Medulla oblongata (tissue), 1 donor: ENCODE results near the gene SDF4.

Experiments
- DNase-seq: peaks from one replicate; pipeline ENCODE4 v3.0.0-alpha.2; 2015; ENCODE audit errors: extremely low spot score

Gene SDF4, protein sequence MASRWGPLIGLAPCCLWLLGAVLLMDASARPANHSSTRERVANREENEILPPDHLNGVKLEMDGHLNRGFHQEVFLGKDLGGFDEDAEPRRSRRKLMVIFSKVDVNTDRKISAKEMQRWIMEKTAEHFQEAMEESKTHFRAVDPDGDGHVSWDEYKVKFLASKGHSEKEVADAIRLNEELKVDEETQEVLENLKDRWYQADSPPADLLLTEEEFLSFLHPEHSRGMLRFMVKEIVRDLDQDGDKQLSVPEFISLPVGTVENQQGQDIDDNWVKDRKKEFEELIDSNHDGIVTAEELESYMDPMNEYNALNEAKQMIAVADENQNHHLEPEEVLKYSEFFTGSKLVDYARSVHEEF

DNA sequence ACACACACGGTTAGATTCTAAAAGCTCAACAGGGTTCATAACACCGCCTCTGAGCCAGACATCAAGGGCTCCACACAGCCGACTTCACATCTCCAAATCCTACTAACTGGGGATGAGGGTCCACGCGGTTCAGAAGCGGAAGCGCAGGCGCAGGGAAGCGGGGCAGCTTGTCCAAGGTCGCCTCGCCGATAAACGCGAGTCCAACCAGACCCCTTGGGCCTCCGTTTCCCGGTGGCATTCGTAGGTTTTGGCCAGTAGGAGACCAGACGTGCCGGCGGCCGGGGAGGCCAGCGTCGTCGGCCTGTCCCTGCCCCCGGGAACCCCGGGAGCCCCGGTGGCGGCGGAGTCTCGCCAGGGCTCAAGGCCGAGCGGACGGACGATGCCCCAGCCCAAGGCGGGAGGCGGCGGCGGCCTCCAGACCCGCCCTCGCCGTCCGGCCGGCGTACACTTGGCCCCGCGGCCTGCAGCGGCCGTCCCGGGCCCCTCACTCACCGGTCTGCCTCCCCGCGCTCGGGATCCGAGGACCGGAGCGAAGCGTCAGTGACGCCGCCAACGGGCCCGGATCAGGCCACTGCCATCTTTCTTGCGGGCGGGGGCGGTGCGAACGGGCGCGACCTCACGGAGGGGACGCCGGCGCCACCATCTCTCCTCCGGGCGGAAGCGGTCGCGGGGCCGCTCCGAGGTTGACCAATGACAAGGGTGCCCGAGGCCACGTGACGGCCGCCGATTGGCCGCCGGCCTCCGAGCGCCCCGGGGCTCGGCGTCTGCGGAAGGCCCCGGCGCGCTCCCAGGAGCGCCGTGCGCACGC is at the start of gene SDF4:
Gene SDF4 (minus strand): TSS at position 602 of the 808 bp plus-strand sequence. CDS start 3,229 bp downstream, outside the sequence.
- DNase-seq: peak; percentile 97

DNA sequence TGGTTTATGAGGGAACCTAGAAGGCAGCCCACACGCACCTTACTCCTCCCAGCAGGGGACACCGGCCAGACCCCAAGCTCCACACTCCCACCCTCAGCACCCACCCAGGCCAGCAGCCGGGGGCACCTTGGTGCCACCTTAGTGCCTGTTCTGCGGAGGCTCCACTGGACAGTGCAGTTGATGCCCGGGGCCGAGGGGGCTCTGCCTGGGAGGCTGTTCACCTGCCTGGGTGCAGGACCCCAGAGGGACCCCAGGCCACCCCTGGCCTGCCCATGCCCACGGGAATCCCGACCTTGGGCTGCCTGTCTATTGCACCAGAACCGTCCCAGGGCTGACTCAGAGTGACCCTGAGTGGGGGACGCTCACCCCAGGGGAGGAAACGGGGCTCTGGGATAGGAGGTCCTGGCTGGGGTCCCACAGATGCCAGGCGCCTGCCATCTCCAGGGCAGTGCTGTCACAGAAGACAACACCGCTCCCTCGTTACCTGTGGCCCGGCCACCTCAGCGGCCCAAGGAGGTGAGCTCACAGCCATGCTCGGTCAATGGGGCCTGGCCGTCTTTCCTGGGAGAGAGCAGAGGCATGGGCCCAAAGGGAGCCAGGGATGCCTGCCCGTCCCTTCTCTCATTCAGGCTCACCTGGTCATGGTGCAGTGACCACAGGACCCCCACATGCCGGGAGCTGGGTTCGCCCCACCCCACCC is 49.1 kb upstream of the SDF4 start:
- no peak for DNase-seq

DNA sequence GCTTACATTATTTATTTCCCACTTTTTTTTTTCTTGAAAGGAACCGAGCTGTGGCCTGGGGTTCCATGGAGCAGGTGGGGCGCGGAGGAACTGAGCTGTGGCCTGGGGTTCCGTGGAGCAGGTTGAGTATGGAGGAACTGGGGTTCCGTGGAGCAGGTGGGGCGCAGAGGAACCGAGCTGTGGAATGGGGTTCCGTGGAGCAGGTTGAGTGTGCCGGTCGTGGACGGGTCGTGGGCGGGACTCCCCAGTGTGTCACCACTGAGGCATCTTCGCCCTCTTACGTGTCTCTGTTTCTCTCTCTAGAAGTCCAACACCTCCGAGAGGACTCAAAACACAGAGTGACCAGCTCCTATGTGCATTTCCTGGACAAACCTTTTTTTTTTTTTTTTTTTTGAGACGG is 47.2 kb upstream of the SDF4 start:
- DNase-seq: no peak

DNA sequence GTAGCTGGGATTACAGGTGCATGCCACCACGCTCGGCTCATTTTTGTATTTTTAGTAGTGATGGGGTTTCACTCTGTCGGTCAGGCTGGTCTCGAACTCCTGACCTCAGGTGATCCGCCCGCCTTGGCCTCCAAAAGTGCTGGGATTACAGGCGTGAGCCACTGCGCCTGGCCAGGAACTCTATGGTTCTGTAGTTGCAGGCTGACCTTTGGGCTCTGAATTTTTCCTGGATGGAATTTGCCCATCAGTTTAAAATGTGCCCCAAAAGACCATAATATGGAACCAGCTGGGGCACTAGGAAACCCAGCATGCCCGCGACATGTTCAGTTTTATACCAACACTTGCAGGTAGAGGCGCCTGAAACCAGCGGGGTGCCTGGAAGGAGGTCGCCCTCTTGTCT is 46.8 kb upstream of the SDF4 start:
- no peak for DNase-seq

DNA sequence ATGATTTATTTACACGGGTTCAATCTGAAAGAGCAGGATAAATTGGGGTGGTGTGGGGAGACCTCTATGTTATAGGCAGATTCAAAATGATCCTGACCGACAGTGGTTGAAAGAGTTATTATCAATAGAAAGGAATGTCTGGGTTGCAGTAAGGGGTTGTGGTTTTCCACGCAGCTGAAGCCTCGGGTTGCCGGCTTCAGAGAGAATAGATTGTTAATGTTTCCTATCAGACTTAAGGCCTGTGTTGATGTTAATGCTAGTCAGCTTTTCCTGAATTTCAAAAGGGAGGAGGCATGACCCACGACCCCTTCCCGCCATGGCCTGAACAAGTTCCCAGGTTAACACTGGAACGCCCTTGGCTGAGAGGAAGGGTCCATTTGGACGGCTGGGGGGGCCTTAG is 44.0 kb upstream of the SDF4 start:
- DNase-seq: no peak

DNA sequence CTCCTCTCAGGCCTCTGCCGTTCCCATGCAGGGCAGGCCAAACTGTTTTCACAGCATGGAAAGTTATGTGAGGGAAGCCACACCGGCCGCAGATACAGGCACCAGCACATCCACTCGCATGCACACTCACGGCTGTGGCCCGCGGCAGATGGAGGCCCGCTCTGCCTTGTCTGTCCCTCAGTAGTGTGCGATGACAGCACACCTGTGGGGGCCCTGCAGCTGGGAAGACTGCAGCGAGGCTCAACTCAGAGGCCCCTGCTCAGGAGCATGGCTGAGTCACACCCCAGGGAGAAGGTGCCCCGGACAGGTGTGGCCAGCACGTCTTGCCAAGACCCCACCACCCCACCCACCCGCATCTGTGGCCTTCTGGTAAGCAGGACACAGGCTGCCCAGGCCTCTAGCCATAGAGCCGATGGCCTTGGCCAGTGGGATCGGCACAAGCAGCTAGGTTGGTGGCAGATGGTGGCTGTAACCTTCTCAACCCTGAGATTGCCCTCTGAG is 43.2 kb upstream of the SDF4 start:
- no peak for DNase-seq

DNA sequence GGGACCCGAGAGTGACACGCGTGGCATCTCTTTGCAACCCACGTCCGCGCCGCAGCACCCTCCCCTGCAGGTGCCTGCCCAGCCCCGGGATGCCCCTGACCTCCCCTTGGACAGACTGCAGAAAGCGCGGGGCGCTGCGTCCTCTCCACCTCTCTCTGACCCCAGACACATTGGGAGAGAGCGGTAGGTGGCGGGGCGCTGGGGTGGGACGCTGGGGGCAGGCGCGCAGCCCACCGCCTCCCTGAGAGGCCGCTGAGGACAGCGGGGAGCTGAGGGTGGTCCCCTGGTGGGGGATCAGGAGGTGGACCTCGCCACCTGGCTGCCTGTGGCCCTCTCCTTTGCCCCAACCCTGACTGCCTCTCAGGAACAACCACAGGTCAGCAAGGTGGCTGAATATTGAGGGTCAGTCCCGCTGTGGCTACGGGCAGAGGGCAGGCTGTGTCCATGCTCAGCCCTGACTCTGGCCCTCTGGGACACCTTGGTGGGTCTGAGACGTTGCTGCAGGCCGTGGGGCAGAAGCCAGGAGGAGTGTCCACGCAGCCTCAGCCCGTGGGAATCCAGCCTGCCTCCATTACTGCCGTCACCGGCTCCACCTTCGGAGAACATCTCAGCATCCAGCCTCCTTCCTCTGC is 42.6 kb upstream of the SDF4 start:
- no peak for DNase-seq

DNA sequence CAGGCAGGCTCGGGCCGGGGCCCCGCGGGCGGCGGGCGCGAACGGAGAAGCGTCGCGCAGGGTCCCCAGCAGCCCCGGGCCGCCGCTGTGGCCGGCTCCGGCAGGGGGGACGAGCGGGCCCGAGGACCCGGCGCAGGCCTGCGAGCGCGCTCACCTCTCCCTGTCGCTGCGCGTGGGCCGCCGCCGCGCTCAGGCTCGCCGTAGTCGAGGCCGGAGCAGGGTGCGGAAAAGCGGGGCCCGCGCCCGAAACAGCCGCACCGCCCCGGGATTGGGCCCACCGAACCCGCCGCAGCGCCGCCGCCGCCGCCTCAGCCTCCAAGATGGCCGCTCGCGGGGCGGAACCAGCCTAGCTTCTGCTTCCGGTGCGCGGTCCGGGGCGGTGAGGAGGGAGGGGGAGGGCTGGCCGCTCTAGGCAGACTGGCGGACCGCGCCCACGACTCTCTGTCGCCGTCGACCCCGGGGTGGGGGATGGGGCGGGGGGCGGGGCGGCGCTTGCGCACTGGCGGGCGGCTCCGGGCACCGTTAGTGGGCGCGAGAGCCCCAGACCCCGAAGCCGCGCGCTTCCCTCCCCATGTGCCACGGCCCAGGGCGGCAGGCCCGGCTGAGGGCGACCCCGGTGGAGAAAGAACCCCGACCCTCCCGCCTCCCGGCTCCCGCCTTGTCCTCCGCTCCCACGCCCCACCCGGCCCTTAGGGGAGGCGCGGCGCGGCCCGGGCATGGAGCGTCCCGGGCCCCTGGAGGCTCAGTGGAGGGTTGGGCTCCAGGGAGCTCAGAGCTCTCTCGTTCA is 41.9 kb upstream of the SDF4 start, which contains the start of gene UBE2J2:
Gene UBE2J2 (minus strand): TSS at position 343 of the 787 bp plus-strand sequence. CDS start 5,862 bp downstream, outside the sequence.
- peak; percentile 92 for DNase-seq

DNA sequence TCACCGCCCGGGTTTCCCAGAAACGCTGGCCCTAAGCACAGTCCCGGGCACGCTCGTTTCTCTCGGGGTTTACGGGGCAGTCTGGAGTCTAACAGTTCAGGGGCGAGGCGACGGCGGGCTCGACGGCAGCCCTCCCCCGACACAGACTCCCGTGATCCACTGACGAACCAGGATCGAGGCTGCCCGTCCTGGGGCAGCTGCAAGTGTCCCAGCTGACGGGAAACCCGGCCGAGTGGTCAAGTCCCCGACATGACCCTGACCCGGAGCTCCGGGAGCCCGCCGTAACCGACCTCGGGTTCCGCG is 41.4 kb upstream of the SDF4 start:
- DNase-seq: no peak

DNA sequence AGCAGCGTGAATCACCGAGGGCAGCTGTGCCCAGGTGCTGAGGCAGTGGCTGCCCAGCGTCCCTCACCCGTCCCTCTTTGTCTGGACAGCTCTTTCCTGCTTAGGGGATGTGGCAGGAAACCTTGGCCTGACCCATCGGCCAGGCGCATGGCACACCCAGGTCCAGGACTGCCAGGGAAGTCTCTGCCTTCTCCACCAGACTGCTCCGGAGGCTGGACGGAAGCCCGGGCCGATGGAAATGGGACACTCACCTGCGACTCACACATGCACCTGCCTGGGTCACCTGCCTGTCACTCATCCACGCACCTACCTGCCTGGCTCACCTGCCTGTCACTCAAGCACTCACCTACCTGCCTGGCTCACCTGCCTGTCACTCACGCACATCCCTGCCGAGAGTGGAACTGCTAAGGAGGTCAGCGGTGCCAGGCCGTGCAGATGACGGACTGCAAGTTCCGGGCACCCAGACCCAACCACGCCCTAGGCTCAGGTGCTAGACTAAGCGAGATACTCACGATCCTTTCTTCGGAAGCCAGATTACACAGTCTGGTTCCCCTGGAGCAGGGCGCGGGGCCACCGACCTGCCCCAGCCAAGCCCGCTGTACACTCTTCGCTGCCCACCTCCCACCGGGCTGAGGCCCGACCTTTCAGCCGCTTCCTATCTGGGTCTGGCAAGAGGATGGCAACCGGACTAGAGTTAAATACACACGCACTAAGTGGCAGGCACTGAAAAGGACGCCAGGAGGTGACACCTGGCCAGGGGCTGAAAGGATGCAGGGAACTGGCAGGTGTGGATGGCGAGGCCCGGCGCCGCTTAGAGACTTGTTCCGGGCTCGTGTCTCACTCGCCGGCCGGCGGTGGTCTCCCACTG is 40.8 kb upstream of the SDF4 start:
- DNase-seq: no peak

DNA sequence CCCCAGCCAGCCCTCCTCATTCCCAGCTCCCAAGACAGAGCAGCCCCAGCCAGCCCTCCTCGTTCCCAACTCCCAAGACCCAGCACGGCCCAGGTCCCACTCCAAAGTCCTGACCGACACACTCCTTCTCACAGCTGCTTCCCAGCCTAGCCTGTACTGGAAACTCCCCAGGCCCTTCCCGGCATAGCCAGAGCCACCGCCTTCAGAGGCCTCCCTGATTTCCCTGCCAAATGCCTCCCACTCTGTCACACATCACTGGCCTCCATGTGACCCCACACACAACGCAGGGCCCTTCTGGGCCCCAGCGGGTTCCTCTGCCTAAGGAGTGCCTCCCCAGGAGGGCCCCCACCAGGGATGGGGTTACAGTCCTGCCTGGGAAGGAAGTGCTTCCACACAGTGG is 39.0 kb upstream of the SDF4 start:
- DNase-seq: peak; percentile 11

DNA sequence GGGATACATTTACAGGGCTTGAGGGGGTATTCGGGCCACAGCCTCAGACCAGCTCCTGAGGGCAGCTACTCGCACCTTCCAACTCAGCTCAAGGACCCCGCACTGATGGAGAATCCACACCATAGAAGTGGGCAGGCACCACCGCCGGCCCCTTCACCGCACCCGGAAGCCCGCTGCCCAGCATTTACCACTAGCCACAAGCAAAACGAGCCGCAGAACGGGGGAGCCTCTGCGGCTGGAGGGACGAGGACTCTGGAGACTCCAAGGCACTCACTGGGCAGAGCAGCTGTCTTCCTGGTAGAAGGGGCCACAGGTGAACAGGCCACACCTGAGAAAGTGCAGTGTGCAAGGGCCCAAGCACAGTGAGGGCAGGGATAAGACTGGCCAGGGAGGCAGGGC is 36.5 kb upstream of the SDF4 start:
- no peak for DNase-seq

DNA sequence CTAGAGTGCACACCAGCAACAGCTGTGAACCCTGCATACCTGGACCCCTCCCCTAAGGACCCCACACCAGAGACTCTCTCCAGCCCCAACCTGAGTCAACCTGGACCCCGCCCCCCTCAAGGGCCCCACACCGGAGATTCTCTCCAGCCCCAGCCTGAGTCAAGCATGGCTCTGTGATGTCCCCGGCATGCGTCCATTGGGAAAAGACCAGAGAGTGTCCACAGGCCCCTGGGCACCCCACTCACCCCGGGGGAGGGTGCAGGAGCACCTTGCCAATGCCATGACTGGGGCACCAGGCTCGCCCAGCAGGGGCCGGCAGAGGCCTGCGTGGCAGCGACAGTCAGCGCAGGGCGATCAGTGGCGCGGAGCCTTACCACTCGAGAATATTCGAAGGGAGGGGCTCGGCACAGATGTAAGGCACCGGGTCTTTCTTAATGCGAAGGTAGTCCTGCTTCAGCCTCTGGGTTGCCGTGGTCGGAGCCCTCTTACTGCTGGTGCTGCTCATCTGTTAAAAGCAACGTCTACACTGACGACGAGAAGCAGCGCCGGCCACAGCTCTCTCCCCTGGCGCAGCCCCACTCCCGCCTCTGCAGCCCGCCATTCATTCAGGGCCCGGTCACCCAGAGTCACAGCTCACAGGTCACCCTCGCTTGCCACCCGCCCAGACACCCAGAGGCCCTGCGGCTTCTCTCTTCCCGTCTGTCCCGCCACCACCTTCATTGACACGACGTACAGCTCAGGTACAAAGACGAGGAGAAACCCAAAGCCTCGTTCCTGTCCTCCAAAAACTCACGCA is 35.9 kb upstream of the SDF4 start:
- DNase-seq: no peak

DNA sequence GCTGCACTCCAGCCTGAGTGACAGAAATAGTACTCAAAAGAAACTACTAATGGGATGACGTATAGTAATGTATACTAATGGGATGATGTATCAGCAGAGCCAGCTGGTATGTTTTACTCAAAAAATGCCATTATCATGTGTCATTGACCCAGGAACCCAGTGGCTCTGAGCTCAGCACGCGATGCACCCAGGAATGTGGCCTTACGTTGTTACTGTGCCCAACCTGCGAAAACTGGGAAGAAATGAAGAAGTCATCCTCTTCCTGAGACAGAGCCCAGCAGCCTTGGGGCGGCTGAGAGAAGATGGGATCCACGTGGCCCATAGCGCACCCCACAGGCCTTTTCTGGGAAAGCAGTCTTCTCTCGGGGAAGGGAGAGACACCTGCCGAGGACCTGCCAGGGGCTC is 33.1 kb upstream of the SDF4 start:
- no peak for DNase-seq

DNA sequence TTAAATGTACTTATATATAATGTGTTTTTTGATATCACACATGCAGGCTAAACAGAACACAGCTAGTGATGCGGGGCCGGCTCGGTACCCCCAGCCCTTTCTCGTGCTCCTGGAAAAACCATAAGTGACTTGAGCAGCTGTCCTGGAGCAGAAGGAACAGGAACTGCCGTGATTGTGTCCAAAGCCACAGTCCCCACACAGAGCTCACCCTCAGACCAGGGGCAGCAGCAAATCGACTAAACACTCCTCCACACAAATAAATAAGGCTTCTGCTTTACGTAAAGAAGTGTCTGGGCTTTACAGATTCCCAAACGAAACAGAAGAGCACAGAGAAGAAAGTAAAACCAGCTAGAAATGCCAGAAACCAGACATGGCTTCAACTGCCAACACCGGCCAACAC is 32.2 kb upstream of the SDF4 start:
- DNase-seq: no peak

DNA sequence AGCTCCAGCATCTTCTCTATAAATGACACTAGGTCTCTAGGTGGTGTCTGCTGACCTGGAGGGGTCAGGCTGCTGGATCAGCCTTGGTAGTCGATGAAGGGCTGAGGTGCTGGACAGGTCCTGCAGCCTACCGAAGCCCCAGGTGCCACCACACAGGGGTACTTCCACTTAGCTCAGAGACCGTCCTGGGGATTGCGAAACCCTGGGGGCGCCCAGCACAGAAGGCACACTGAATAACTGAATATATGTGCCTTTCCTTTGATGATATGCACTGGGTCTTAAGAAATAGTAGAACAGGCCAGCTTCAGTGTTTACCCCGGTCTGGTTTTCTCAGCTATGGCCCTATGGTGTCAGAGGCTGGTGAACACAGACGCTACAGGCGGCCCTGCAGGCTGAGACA is 31.0 kb upstream of the SDF4 start:
- DNase-seq: no peak

DNA sequence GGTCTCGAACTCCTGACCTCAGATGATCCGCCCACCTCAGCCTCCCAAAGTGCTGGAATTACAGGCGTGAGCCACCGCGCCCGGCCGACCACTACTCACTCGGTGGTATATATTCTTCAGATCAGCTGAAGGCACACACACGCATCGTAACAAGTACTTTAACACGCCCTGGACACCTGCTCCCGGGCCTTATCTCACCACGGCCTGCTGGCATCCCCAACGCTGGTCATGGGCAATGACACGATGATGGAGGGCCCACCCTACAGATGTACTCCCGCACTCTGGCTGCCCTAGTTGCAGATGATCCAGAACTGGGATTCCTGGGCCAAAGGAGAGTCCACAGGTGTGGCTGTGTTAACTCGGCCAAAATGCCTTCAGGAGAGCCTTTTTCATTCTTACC is 30.3 kb upstream of the SDF4 start:
- no peak for DNase-seq

DNA sequence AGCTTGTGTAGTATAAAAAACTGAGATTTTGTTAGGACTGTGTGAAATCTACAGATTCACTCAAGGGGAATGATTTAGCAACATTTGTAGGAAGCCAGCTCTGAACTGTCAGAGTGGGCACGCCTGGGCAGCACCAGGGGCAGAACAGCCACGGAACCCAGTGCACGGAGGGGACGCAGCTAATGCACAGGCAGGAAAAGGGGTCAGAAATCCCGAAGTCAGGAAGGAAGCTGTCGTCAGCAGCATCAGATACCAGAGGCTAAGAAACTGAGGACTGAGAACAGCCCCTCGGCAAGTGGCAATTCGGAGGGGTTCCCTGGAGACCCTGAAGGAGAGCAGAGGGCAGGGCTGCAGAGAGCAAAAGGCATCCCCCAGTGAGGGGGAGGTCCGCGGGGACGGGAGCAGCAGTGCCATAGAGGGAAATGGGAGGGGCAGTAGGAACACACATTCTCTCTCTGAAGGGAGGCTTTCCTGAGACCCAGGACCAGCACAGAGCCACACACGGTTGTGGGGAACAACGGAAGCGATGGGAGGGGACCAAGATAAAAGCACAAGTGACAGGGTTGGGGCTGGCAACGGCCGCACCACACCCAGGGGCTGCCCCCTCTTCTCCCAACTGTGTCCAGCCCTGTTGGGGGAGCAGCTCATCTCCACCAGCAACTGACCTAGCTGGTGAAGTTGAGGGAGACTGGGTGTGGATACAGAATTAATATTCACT is 29.2 kb upstream of the SDF4 start:
- no peak for DNase-seq
